GM19455 (cell line): ENCODE measurements around the gene HTT.
"Not testable (repeated sequence)": the region's sequence is repeated elsewhere in the genome, so short reads cannot be mapped to it uniquely, and the experiment has no call there.

Experiments
- ATAC-seq: cut with Tn5 transposase; IDR thresholded peaks from one replicate; pipeline ENCODE4 v1.9.1; 2021; ENCODE audit not compliant: unreplicated experiment

The HTT gene

DNA sequence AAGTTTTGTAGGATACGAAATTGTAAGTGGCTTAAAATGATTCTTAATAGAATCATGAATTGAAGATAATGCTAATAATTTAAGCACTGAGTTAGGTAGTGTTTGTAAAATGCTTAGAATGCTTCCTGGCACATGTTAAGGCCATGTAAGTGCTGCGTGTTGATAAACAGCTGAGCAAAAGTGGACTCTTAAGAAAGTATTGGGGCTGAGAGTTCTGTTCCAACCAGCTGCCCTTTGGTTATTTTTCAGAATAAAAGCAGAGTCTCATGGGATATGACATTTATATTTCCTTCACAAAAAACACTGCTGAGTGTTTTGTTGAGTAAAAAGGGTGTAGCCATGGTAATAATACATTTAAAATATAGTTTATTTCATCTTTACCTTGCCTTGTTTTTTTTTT, 42.5 kb downstream of the HTT start:
- ATAC-seq: no peak

DNA sequence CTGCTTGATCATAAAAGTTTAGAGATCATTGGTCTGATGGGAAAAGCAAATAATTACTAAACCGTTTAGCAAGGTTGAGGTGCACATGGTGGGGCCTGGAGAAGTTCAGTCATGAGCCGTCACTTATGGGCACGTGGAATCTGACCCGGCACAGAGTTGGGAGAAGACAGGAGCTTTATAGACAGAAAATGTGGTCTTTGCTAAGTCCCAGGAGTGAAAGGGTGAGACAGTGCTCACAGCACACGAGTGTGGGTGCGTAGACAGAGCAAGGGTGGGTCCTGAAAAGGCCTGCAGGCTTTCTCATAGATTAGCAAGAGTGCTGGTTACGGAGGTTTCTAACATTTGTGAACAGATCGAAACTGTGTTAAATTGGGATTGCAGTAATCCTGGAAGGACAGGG, 43.8 kb downstream of the HTT start:
- ATAC-seq: no peak

DNA sequence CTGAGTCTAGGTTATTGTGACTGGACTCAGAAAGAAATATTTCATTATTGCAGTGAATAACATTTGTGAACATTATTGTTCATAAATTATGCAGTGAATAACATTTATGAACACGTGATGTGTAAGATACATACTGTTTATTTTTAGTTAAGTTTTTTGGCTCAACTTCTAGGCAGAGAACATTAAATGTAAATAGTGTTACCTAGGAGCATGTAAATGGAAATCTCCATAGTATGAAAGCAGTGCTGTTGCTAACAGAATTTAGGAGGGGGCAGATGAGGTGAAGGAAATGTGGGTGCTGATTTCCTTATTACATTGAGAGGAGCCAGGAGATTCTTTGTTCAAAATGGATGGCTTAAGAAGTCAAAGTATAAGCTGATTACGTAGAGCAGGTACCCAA, 45.0 kb downstream of the HTT start:
- ATAC-seq: no peak

DNA sequence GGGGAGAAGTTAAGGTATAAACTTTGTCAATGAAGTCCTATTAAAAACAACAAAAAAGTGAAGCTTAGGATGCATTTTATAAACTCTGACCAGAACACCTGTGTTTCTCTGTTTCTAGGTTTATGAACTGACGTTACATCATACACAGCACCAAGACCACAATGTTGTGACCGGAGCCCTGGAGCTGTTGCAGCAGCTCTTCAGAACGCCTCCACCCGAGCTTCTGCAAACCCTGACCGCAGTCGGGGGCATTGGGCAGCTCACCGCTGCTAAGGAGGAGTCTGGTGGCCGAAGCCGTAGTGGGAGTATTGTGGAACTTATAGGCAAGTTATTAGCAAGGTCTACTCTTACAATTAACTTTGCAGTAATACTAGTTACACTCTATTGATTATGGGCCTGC, 46.6 kb downstream of the HTT start:
- no peak for ATAC-seq

DNA sequence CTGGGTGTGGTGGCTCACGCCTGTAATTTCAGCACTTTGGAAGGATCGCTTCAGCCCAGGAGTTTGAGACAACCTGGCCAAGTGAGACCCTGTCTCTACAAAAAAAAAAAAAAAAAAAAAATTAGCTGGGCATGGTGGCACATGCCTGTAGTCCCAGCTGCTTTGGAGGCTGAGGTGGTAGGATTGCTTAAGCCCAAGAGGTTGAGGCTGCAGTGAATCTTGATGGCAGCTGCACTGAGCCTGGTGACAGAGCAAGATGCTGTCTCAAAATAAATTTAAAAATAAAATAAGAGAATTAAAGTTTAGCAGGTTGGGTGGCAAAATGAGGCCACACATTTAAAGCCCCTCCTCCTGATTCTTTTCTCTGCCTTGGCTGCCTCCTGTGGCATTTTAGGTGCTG, 47.1 kb downstream of the HTT start:
- ATAC-seq: no peak

DNA sequence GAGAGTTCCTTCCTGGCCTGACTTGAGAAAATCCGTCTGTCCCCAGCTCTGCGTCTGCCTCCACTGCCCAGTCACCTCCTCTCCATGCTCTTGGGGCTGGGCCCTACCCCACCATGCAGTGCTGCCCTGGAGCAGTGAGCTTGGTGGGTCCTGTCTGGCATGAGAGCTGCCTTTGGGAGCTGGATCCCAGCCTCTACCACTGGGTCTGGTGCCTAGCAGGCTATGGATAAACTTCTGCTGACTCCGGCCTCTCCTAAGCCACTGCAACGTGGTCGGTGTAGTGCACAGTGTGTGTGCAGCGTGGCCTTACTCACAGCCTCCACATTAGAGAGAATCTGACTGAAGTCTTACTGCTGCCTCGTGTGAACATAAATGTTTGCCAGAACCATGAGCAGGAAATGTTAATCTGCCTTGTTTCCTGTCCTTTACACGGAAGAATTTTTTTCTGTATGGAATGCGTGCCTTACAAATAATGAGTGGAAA, 47.6 kb downstream of the HTT start:
- no peak for ATAC-seq

DNA sequence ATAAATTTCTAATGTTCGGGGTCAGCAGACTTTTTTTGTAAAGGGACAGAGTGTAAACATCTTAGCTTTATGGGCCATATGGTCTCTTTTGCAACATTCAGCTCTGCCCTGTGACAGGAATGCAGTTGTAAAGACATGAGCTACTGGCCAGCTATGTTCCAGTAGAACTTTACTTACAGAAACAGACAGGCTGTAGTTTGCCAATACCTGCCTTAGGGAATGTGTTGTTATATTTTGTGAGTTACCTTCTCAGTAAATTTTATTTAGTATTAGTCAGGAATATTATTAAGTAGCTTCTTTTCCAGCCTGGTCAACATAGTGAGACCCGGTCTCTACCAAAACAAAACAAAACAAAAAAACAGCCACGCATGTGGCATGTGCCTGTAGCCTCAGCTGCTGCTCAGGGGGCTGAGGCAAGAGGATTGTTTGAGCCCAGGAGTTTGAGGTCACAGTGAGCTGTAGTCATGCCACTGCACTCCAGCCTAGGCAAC, 48.7 kb downstream of the HTT start:
- ATAC-seq: no peak

DNA sequence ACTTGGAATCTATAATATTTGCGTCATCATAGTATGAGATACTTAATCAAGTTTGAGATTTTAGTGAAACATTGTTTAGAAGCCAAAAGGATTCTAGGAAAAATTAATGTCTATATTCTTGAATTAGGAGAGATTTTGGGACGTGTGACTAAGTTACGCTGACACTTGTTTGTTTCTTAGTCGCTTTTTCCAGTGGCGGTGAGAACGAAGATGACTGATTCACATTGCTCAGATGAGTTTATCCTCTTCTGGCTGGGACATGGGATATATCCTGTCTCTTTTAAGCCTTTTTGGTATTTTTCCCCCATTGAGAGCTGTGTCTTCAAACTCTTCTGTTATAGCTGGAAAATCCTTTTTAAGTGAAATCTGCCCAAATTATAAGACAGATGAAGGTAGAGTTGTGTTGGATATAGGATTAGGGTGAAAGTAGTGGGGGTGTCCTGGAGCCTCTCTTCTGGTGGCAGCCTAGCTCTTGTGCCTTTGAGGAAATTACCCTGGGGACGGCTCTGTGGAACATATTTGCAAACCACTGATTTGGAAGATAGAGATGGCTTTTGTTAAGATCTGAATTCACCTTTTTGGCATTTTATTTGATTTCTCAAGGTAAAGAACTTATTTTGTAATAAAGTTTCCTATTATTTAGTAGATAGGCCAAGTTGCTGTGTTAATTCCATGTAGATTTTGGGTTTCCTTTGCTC, 49.7 kb downstream of the HTT start:
- no peak for ATAC-seq

DNA sequence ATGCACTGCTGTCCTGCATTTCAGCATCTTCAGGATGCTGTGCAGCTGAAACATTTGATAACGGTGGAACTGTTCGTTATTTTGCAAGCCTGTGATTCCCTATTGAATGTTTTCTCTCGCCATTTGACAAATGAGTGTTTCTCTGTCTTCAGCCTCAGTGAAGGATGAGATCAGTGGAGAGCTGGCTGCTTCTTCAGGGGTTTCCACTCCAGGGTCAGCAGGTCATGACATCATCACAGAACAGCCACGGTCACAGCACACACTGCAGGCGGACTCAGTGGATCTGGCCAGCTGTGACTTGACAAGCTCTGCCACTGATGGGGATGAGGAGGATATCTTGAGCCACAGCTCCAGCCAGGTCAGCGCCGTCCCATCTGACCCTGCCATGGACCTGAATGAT, 52.6 kb downstream of the HTT start:
- ATAC-seq: no peak

DNA sequence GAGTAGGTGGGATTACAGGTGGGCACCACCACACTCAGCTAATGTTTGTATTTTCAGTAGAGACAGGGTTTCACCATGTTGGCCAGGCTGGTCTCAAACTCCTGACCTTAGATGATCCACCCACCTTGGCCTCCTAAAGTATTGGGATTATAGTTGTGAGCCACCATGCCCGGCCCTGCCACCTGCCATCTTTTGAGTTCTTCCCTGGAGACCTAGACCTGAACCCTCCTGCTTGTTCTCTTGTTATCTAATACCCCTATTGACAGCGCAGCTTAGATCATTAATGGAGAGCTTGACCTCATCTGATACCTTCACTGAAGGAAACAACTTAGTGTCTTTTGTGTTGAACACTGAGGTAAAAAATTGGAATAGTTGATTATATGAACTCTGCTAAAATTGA, 53.6 kb downstream of the HTT start:
- ATAC-seq: no peak

DNA sequence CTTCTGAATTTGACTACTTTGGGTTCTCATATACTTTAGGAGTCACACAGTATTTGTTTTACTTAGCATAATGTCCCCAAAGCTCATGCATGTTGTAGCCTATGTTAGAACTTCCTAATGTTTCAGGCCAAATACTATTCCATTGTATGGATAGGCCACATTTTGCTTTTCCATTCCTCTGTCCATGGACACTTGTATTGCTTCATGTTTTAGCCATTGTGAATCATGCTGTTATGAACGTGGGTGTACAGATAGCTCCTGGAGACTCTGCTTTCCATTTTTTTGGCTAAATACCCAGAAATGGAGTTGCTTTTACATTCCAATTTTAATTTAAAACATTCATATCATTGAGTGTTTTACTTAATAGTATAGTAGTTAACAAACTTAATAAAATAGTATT, 54.5 kb downstream of the HTT start:
- no peak for ATAC-seq

DNA sequence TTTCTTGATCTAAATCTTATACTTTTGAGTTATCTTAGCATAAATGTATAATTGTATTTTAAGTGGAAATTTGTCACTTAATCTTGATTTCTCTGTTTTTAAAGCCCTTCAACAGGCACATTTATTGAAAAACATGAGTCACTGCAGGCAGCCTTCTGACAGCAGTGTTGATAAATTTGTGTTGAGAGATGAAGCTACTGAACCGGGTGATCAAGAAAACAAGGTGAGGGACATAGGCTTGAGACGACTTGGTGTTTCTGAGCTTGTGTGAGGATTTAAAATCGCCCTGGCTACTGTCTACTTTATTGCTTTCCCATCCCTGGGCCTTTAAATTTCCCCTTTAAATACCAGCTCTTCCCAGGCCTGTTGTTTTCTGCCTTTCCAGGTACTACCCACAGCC, 55.7 kb downstream of the HTT start:
- ATAC-seq: no peak

DNA sequence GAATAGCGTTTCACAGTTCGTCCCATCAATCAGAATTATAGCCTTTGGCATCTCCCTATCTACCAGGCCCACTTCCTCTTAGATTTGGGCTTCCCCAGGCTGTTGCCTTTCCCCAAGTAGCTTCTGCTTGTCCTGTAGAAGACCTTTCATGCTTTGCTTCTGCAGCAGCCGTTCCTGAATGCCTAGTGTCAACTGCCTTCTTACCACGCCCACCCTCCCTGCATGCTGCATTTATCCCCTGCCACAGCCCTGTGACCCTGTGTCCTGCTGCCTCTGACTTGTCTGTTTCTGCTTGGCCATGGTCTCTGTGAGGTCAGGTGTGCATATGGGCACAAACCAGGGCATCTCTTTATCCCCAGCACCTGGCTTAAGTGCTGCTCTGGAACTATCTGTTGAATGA, 56.3 kb downstream of the HTT start:
- ATAC-seq: no peak

DNA sequence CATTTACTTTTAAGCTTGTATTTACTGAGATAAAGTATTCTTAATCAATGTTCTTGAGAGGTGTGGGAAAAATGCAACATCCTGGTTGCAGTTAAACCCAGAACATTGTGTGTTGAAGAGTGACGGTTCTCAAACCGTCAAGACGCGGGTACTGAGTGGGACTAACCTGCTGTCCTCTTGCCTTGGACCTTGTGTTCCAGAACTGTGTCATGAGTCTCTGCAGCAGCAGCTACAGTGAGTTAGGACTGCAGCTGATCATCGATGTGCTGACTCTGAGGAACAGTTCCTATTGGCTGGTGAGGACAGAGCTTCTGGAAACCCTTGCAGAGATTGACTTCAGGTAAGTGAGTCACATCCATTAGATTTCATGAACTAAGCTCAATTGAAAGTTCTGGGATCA, 59.7 kb downstream of the HTT start:
- no peak for ATAC-seq

DNA sequence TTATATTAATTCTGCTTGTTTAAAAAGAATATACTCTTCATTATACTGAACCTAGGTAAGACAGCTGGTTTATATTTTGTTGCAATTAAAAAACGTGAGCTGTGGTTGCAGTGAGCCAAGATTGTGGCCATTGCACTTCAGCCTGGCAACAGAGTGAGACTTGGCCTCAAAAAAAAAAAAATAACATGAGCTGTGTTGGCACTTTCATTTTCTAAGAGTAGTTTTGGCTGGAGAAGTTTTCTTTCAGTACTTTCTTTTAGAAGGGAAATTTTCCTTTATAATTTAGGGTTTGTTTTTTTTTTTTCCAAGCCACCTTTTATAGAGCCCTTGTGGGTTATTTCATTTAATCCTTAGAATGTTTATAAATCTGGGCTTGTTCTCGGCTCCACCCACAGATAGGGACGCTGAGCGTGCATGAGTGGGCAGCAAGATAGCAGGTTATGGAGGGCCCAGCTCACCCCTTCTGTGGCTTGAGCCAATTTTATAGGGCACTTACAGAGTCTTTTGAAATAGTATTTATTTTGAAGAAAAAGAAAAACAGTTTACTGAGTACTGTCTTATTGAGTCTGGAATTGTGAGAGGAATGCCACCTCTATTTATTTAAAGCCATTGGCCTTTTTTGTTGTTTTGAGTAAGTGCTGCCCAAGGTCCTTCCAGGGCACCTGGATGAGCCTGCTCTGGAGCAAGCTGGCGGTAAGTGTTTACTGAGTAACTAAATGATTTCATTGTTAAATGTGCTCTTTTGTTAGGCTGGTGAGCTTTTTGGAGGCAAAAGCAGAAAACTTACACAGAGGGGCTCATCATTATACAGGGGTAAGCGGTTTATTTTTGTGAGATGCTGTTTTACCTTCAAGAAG, 60.9 kb downstream of the HTT start:
- ATAC-seq: no peak

DNA sequence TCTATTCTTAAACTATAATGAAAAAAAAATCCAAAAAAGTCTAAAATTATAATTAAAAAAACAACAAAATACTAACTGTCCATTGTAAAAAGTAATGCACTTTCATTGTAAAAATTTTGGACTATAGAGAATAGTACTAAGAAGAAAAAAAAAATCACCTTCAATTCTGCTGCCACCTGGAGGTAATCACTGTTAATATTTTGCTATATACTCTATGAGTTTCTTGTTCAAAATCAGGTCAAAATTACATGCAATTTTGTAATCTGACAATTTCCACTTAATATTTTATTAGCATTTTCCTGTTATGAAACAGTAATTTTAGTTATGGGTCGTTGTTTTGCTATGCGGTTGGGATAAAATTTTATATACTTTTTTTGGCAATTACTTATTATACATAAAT, 62.0 kb downstream of the HTT start:
- no peak for ATAC-seq

DNA sequence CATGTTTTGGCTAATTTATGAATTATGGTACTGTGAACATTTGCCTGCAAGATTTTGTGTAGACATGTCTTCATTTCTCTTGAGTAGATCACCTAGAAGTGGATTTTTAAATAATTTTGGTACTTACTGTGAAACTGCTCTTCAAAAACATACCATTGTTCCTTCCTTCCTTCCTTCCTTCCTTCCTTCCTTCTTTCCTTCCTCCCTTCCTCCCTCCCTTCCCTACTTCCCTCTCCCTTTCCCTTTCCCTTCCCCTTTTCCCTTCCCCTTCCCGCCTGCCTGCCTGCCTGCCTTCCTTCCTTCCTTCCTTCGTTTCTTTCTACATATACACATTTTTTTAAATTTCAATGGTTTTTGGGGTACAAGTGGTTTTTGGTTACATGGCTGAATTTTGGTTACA, 63.4 kb downstream of the HTT start:
- ATAC-seq: no peak

DNA sequence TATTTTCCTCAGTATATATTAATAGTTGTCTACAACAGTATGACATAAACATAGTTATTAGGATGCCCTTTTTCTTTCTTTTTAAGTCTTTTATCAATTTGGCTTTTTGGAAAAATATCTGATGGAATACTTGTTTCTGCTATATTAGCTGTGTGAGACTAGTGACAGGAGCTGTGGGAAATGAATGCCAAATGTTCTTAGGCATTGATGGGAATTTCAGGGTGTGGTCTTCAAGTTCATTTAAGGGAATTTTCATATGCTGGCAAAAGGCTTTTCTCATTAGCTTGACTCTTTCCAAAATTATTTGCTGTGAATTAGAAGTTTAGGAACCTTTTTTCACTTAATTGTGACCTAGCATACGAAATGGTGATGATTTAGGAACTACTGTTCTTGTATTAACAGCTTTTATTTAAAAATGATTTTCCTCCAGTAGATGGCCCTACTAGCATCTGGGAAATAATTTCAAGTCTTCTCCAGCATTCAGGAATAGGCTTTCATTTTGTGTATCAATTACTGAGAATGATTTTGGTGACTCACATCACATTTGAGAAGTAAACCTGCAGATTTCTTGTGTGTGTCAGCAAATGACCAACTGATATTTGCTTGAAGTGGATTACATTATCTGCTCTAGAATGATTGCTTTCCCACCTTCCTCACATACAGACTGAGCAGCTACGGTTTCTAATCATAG, 70.9 kb downstream of the HTT start:
- ATAC-seq: no peak

DNA sequence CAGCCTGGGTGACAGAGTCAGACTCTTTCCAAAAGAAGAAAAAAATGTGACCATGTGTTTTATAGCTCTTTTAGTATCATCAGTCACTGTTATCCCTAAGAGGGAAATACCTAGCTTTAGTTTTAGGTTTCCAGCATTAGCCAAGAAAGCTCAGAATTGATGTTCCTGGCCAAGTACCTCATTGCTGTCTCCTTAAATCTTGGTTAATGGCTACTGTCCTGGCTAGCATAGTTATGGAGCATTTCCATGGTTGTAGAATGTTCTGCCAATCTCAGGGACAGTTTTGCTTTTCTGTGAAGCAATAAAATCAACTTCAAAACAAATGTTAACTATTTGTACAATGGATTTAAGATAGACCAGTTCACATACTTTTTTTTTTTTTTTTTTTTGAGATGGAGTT, 74.4 kb downstream of the HTT start:
- ATAC-seq: no peak

DNA sequence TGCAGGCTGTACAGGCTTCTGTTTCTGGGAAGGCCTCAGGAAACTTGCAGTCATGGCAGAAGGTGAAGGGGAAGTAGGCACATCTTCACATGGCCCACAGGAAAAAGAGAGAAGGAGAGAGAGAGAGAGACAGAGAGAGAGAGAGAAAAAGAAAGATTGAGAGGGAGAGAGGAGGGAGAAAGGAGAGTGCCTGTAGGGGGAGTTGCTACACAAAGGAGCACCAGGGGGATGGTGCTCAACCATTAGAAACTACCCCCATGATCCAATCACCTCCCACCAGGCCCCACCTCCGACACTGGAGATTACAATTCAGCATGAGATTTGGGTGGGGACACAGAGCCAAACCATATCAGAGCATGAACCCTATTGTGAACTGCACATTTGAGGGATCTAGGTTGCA, 76.8 kb downstream of the HTT start:
- ATAC-seq: not testable (repeated sequence)

DNA sequence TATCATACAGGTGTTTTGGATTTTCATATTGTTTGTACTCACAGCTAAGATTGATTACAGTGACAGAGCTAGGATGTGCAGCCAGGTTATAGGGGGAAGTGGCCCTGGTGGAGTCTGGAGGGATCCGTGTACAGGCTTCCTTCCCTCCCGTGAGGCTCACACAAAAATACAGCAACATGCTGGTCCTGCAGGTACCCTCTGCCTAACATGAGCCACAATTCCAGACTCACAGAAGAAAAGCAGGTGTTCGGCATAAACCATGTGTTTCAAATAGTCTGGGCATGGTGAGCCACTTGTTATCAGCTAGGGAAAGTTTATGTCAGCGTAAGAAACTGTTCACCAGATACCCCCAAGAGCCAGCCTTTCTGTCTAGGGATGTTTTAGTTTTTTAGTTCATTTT, 82.9 kb downstream of the HTT start:
- ATAC-seq: no peak

DNA sequence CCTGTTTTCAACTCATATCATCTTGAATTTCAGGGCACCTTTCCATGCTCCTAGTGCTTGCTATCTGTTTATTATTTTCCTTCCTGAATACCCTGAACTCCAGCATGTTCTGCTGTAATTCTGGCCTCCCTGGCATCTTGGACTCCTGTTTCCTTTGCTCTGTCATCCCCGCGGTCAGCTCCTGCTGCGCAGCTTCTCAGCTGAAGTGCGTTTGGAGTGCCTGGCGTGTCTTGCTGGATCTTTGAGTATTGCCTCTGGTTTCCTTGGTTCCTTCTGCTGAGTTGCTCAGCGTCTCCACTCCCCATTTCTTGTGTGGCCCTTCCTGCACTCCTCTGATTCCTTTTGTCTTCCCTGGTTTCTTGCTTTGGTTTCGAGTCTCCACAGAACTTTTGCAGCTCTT, 84.4 kb downstream of the HTT start:
- no peak for ATAC-seq
